Measurements from ENCODE around the gene WDR81.

The WDR81 gene

GRCh38 chr17:1709403-1709951 is 15.0 kb upstream of the WDR81 start:
- peak overlapping the region; percentile 48 to 57 for H3K4me3 ChIP-seq (replicated peaks in 1 of 2; ENCODE audit: low read depth in 2 of 2, low read length in 2 of 2)
- no peak for DNase-seq (ENCODE audit: low read depth in 2 of 2)

GRCh38 chr17:1709971-1710806 is 14.3 kb upstream of the WDR81 start, which contains the start of gene TLCD2:
Gene TLCD2 (minus strand): TSS chr17:1710377. CDS start chr17:1710242, 135 bp downstream.
- peak; percentile 68 to 77 for DNase-seq (ENCODE audit: low read depth in 2 of 2)
- H3K4me3 ChIP-seq (replicated peaks in 1 of 2; ENCODE audit: low read depth in 2 of 2, low read length in 2 of 2) = peak within 1 kb of the TSS; percentile 48 to 57
- no peak for TF ChIP-seq CTCF (IDR thresholded peaks at IDR 0.05; ENCODE audit: low read depth, low read length)

More at GRCh38 chr17:1709403-1709951, 15.0 kb upstream of the WDR81 start:
- no peak for TF ChIP-seq CTCF (IDR thresholded peaks at IDR 0.05; ENCODE audit: low read depth, low read length)

- DNase-seq (ENCODE audit: low read depth in 2 of 2) = peak; percentile 52 to 62
- TF ChIP-seq CTCF (IDR thresholded peaks at IDR 0.05; ENCODE audit: low read depth, low read length) = no peak
- H3K4me3 ChIP-seq (replicated peaks in 1 of 2; ENCODE audit: low read depth in 2 of 2, low read length in 2 of 2) = peak overlapping the region; percentile 48 to 57
Measured at GRCh38 chr17:1710807-1711553, 13.5 kb upstream of the WDR81 start.

- no peak for DNase-seq (ENCODE audit: low read depth in 2 of 2)
- no peak for TF ChIP-seq CTCF (IDR thresholded peaks at IDR 0.05; ENCODE audit: low read depth, low read length)
- H3K4me3 ChIP-seq (replicated peaks in 1 of 2; ENCODE audit: low read depth in 2 of 2, low read length in 2 of 2) = no peak overlapping the region
Measured at GRCh38 chr17:1711804-1712203, 12.7 kb upstream of the WDR81 start.

- TF ChIP-seq CTCF (IDR thresholded peaks at IDR 0.05; ENCODE audit: low read depth, low read length) = no peak
Measured at GRCh38 chr17:1712271-1712670, 12.2 kb upstream of the WDR81 start.

GRCh38 chr17:1713160-1713877 is 11.2 kb upstream of the WDR81 start:
- no peak for TF ChIP-seq CTCF (IDR thresholded peaks at IDR 0.05; ENCODE audit: low read depth, low read length)

More at GRCh38 chr17:1712271-1712670, 12.2 kb upstream of the WDR81 start:
- H3K4me3 ChIP-seq (replicated peaks in 1 of 2; ENCODE audit: low read depth in 2 of 2, low read length in 2 of 2) = peak overlapping the region in 1 of 2 donors; percentile 12
- DNase-seq (ENCODE audit: low read depth in 2 of 2) = no peak

More at GRCh38 chr17:1713160-1713877, 11.2 kb upstream of the WDR81 start:
- H3K4me3 ChIP-seq (replicated peaks in 1 of 2; ENCODE audit: low read depth in 2 of 2, low read length in 2 of 2) = peak overlapping the region; percentile 93 to 95
- DNase-seq (ENCODE audit: low read depth in 2 of 2) = no peak

Measured in cardiac fibroblast (primary cell).